Measurements from ENCODE around the gene POU5F1.
"Not testable (repeated sequence)": the region's sequence is repeated elsewhere in the genome, so short reads cannot be mapped to it uniquely, and the experiment has no call there.

POU5F1 gene

DNA sequence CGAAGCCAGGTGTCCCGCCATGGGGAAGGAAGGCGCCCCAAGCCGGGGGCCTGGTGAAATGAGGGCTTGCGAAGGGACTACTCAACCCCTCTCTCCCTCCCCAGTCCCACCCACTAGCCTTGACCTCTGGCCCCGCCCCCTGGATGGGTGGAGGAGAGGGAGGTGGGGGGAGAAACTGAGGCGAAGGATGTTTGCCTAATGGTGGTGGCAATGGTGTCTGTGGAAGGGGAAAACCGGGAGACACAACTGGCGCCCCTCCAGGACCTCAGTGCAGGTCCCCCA, at the start of gene POU5F1:
Gene POU5F1, minus strand, starts transcription at position 83 of the 282 bp plus-strand sequence. Its CDS starts 62 bp downstream, at position 21.
- DNase-seq: no peak

DNA sequence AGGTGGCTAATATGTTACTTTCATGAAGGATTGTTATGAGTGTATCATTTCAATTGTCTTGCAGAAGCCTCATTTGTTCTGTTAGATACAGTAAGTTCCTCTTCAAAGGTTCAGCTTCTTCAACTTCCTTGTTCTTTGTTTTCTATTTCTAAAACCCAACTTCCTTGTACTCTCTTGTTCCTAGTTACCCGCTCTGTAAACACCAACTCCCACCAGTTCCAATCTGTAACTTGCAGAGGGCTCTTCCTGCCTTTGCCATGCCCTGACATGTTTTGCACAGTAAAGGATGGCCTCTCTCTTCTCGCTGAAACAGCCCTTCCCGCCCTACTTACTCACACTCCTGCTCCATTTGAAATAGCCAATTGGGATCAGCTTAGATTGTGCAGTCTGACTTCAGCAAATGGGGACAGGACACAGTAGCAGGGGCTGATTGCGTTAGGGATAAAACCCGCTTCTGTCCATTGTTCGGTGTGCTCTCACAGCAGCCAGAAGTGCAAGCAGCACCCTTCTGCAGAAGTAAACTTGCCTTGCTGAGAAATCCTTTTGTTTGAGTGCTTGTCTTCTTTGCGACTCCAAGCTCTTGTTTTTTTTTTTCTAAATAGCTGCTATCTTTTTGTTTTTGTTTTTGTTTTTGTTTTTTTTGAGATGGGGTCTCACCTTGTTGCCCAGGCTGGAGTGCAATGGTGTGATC, 45.9 kb upstream of the POU5F1 start:
- DNase-seq: no peak

DNA sequence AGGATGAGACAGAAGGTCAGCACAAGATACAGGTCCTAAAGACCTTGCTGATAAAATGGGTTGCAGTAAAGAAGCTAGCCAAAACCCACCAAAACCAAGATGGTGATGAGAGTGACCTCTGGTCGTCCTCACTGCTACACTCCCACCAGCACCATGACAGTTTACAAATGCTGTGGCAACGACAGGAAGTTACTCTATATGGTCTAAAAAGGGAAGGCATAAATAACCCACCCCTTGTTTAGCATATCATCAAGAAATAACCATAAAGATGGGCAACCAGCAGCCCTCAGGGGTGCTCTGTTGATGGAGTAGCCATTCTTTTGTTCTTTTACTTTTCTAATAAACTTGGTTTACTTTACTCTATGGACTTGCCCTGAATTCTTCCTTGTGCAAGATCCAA, 44.7 kb upstream of the POU5F1 start:
- DNase-seq: not testable (repeated sequence)

DNA sequence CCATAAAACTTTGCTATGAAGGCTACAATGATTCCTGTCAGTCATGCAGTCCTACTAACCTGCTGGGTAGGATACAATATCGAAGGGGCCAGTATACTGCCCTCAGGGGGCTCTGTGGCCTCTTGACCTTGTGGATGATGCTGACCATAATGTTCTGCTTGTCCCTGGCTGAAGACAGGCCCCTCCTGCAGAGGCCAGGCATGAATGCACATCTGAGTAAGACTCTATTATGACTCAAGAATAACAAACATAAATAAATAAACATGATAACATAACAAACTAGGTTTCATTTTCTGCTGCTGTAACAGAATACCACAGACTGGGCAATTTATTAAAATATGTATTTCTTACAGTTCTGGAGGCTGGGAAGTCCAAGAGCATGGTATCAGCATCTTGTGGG, 44.0 kb upstream of the POU5F1 start:
- DNase-seq: no peak

DNA sequence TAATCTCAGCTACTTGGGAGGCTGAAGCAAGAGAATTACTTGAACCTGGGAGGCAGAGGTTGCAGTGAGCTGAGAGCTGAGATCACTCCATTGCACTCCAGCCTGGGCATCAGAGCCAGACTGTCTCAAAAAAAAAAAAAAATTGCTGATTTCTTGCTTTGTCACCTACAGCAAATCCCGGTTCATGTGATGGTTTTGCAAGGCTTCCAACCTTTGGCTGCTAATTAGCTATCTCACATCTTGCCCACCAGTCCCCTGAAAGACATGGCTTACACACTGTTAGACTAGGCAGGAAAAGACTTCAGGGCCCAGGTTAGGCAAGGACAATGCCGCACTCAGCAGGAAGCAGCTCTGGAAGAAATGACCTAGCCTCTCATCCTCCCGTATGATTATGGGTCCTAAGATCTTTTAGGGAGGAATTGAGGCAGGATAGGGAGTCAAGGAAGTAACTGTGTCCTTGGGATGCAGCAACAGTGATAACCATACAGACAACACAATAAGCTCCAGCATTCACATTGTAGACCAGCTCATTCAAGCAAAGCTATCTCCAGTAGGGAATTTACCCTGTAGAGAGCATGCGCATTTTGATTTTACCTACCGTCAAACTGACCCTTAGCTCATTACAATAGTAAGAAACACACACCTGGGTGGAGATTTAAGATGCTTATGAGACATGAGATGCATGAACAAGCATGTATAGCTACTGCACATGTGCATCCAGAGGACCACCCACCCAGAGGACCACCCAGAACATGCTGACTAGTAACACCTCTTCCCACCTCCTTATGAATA, 40.5 kb upstream of the POU5F1 start:
- no peak for DNase-seq

DNA sequence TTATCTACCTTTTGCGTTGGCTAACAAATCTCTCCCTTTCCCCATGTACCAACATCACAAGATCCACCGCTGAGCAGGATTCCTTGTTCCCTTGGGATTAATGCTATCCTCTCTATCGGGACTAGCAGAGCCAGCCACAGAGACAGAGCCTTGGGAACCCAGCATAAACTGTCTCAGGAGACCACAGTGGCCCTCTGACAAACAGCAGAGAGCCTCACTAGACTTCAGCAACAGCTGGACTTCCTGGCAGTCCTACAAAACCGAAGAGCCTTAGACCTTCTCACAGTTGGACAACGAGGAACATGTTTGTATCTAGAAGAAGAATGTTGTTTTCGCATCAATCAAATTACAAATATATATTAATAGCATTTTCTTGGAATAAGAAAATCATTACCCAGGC, 39.6 kb upstream of the POU5F1 start:
- no peak for DNase-seq

DNA sequence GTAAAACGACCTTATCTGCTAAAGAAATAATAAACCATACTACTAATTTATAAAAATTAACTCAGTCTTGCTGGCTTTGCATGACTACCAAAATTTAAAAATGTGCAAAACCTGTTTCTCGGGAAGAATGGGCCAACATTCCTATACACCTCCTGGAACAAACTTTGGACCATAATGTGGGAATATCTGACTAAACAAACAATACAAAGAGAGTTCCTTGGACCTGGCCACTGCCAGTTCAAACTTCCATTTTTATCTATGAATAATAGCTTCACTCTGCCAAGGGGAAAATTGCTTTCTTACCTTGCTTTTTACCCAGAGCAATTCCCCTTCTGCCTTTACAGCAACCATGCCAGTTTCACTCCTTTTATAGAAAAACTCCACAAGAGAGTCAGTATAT, 38.7 kb upstream of the POU5F1 start:
- DNase-seq: no peak

DNA sequence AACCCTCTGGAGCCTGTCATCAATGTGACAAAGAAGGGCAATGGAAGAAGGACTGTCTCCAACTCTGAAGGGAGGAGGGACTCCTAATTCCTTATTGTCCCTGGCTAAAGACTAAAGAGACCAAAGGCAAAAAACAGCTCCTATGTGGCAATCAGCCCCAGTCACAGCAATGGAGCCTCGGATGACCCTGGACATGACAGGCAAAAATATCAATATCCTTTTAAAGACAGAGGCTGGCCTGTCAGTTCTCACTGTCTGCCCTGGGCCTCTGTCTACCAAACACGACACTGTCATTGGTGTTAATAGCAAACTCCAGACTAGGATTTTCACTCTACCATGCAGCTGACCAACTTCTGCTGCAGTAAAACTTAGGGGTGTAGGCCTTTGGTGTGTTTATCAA, 38.0 kb upstream of the POU5F1 start:
- no peak for DNase-seq

DNA sequence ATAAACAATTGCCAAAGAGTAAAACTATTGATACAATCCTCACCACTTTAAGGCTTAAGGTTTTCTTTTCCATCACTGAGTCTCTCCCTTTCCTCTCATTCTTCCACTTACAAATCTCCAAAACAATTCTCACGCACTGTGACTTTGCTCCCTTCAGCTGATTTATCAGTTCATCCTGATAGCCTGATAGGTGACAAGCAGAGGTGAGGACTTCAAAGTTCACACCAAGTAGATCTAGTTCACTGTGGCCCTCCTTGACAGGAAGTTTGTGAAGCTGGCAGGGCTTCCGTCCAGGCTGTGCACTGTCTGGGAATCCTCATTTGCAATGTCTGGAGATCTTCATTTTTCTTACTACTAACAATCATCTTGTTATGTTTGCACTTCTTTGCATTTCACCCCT, 35.2 kb upstream of the POU5F1 start:
- DNase-seq: no peak

DNA sequence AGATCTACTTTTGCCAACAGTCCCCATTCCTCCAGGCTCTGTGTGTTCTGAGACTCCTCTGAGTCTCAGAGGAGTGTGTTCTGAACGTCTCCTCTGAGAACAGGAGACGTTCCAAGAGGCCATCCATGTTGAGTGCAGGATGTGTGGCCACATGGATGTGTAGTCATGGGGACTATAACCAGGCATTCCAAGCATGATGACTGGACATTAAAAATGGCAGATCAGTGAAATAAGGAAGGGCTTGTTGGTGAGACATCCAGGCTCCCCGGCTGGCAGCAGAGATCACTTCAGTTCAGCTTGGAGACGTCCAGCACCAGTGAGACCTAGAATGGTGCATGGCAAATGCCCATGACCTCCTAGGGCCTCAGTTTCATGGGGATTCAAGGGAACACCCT, 34.3 kb upstream of the POU5F1 start:
- DNase-seq: no peak

DNA sequence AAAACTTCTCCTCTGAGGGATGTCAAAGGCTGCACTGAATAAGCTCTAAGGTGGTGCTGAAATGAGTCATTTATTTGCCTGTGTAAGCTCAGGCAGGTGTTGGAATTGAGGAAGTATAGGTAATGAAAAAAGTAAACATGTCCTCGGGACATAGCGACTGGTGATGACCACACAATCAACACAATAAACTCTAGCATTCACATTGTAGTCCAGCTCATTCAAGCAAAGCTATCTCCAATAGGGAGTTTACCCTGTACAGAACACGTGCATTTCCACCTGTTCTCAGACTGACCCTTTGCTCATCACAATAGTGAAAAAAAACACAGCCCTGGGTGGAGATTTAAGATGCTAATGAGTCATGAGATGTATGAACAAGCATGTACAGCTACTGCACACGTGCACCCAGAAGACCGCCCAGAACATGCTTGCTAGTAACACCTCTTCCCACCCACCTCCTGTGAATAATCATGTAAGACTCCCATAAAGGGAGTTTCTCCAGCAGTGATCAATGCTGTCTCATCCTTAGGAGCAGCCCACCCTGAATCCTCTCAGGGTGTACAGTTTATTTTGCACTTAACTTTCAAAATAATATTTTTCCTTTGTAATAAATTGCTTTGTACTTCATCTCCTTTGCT, 33.0 kb upstream of the POU5F1 start:
- peak; percentile 91 for DNase-seq

DNA sequence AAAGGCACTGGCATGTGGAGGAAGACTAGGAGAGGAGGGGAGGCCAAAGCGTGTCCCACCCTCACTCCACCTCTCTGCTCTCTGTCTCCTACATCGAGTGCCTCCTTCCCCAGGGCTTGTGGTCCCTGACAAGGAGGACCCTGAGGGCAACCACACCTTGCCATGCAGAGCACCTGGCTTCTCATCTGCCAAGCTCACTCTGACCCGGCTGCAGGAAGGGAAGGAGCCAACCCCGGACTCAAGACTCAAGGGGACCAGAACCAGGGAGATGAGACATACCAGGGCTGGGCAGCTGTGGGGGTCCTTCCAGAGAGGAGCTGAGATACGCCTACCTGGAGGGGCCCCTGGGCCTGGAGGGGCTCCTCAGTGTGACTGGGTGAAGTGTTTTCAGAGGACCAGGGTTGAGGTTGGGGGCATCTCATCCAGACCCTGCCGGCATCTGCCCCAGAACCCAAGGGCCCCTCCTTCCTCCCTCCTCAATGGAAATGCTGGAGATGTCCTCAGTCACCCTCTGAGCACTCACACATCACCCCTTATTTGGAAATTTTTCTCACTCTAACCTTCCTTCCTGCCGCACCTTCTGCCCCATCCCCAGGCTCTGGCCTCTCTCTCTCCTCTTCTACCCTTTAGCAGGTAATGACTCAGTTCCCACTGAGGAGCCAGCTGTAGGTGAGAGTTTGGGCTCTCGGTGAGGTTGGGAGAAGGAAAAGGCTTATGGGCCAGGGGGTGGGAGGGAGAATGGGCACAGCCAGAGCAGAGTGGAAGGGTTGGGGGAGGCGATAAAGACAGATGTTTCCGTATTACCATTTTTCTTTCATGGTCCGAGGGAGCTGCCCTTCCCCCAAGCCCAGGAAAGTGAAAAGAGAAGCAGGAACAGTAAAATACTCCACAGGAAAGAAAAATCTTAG, 32.0 kb upstream of the POU5F1 start:
- DNase-seq: peak; percentile 59

DNA sequence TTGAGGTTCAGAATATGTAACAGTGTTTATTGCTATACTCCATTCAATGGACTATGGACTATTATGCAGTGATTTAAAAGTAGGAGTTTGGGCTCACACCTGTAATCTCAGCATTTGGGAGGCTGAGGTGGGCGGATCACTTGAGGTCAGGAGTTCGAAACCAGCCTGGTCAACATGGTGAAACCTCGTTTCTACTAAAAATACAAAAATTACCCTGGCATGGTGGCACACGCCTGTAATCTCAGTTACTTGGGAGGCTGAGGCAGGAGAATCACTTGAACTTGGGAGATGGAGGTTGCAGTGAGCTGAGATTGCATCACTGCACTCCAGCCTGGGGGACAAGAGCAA, 28.6 kb upstream of the POU5F1 start:
- DNase-seq: not testable (repeated sequence)

DNA sequence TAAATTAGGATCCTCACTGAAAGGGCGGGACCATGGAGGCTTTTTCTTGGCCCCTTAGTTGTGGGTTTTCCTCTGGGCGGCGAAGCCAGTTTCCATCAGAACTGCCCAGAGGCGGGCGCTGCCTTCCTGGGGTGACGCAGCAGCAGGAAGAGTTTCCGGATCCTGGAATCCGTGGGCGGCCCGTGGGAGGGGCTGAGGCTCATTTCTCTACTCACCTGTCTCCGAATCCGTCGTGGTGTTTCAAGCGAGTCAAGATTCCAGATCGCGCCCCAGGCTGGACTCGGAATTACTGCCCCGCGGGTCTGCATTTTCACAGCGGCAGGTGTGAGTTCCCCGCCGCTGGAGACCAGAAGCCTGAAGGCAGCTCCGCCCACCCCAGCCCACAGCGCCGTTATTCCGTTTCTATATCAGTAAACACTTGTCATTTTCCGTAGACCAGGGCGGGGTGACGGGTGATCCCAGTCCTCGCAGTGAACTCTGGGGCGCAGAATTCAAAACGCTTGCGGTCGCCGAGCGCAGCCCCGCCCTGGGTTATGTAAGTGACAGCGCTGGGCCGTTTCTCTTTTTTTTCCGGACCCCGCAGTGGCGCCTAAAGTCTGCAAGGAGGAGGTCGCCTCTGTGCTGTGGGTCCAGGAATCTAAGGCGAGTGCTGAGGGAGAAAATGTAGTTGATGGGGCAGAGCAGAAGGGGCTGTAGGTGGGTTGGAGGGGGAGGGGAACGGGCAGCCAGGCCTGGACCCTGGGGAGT, 27.2 kb upstream of the POU5F1 start:
- DNase-seq: peak; percentile 95

DNA sequence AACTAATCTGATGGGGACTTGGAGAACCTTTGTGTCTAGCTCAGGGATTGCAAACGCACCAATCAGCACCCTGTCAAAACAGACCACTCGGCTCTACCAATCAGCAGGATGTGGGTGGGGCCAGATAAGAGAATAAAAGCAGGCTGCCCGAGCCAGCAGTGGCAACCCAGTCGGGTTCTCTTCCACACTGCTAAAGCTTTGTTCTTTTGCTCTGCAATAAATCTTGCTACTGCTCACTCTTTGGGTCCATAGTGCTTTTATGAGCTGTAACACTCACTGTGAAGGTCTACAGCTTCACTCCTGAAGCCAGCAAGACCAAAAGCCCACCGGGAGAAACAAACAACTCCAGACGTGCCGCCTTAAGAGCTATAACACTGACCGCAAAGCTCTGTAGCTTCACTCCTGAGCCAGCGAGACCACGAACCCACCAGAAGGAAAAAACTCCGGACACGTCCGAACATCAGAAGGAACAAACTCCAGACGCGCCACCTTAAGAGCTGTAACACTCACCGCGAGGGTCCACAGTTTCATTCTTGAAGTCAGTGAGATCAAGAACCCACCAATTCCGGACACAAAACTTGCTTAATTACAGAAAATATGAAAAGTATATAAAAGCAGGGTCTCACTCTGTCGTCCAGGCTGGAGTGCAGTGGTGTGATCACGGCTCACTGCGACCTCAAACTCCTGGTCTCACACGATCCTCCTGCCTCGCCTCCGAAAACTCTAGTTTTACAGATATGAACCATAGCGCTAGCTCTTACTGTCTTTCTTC, 26.0 kb upstream of the POU5F1 start:
- DNase-seq: not testable (repeated sequence)

DNA sequence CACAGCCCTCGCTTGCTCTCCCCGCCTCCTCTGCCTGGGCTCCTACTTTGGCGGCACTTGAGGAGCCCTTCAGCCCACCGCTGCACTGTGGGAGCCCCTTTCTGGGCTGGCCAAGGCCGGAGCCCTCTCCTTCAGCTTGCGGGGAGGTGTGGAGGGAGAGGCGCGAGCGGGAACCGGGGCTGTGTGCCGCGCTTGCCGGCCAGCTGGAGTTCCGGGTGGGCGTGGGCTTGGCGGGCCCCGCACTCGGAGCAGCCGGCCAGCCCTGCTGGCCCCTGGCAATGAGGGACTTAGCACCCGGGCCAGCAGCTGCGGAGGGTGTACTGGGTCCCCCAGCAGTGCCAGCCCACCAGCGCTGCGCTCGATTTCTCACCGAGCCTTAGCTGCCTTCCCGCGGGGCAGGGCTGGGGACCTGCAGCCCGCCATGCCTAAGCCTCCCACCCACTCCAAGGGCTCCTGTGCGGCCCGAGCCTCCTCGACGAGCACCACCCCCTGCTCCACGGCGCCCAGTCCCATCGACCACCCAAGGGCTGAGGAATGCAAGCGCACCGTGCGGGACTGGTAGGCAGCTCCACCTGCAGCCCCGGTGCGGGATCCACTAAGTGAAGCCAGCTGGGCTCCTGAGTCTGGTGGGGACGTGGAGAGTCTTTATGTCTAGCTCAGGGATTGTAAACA, 25.0 kb upstream of the POU5F1 start:
- DNase-seq: not testable (repeated sequence)

DNA sequence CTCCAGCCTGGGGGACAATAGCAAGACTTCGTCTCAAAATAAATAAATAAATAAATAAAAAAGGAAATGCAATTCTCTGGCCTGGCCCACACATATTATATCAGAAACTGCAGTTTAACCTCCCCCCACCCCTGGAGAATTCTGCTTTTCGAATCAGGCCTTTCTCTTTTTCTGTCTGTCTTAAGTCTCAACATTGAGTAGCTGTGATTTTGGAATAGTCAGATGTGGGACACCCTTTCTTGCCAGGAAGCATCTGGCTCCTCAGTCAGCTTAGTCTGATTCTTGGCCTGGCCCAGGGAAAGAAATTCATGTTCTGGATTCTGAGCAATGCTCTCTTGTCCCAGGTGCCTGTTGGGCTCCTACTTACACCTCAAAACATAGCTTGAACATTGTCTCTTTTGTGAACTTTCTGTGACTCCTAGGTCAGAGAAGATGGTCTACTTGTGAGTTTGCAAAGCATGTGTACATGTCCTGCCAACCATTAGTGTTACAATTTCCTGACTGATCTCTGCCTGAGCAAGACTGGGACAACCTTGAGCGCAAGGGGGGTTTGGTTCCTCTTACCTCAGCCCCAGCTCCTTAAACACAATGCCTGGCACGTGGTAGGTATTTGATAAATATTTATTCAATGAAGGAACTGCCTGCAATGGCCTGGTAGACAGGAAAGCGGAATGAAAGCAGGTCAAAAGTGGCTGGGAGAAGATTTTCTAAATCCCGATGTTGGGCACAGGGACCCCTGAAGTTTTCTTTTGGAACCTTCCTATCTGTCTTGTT, 23.8 kb upstream of the POU5F1 start:
- no peak for DNase-seq

DNA sequence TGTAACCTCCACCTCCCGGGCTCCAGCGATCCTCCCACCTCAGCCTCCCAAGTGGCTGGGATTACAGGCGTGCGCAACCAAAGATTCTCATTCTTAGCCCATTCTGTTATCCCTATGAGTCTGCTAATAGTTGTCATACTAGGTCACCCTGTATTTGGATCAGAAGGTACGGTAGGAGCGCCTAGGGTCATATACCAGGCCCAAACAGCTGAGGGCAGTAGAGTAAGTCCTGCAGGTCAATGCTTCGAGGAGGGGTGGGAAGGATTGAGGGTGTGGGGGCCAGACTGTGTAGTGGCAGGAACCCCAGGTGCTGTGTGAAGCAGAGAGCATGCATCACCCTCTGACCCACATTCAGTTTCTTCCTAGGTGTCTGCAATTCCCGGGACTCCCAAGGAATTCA, 22.7 kb upstream of the POU5F1 start:
- DNase-seq: no peak

DNA sequence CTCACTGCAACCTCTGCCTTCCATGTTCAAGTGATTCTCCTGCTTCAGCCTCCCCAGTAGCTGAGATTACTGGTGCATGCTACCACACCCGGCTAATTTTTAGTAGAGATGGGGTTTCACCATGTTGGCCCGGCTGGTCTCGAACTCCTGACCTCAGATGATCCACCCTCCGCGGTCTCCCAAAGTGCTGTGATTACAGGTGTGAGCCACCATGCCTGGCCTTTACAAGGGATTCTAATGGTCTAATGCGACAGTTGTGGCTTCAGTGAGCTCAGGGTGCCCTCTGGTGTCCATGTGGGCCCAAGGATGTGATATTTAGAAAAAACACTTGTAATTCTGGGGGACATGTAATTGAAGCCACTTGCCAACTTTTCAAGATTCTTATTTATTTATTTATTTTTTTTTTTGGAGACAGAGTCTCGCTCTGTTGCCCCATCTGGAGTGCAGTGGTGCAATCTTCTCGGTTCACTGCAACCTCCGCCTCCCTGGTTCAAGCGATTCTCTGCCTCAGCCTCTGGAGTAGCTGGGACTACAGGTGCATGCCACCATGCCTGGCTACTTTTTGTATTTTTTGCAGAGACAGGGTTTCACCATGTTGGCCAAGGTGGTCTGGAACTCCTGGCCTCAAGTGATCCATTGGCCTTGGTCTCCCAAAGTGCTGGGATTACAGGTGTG, 22.1 kb upstream of the POU5F1 start:
- peak; percentile 81 for DNase-seq

DNA sequence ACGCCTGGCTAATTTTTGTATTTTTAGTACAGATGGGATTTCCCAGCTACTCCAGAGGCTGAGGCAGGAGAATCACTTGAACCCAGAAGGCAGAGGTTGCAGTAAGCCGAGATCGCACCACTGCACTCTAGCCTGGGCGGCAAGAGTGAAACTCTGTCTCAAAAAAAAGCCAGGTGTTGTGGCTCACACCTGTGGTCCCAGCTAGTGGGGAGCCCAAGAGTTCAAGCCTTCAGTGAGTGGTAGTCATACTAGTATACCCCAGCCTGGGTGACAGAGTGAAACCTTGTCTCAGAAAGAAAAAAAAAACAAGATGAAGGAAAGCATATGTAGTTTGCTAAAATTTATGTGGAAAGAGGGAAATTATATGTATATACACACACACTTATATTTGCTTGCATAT, 20.0 kb upstream of the POU5F1 start:
- no peak for DNase-seq

Data from NCI-H69 (cell line).